HL-60 (cell line): ENCODE measurements around the gene PTPRD.

ENCODE experiments used
- CTCF ChIP-seq: IDR thresholded peaks from one replicate; pipeline ENCODE4 v1.5.1; 2011; ENCODE audit warnings: low read length, control low read depth, inconsistent platforms; ENCODE audit not compliant: insufficient read depth
- POLR2AphosphoS5 ChIP-seq: IDR thresholded peaks from 2 replicates; pipeline ENCODE4 v1.6.1; 2012; ENCODE audit warnings: low read depth

GRCh38 chr9:8845376-8845775 lies 1767.4 kb downstream of the PTPRD start:
- TF ChIP-seq CTCF (no peak), POLR2AphosphoS5 (no peak)
